NB4 (cell line): ENCODE results near the gene LGALS12.

ENCODE experiments used
- CTCF ChIP-seq: IDR thresholded peaks from one replicate; pipeline ENCODE4 v1.5.1; 2012; ENCODE audit warnings: low read depth, low read length
- MAX ChIP-seq: IDR thresholded peaks from 2 replicates; pipeline ENCODE4 v1.6.1; 2011; ENCODE audit warnings: low read depth, low read length

DNA sequence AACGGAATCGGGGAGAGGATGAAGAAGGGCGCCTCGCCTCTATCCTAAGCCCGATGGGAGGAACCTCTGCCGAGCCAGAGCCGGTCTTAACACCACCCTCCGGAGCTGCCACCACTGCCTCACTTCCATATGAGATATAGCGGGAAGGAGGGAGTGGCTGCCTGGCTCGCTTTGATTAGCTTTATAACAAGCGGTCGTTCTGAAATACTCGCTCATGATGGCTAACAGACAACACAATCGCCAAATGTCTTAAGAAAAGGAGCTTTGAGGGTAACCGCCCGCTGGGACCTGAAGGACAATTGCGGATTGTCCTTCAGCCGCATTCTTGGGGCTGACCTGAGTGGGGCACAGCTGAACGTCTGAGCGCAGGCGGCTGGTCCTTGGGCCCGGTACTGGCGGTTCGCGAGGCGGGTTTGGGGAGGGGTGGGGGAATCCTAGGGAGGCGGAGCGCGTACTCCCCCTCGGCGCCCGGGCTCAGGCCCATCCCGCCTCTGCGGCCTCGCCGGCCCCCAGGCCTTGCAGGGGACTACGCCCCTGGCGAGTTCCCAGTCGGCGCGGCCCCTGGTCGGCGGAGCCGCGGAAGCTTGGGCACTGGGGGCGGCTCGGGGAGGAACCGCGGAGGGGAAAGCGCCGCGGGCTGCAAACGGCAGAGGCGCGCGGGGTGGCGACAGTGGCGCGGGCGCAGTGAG lies 15.2 kb upstream of the LGALS12 start, which contains the start of gene PLAAT5:
- TF ChIP-seq CTCF (no peak), MAX (no peak)
